GM18526 (cell line): ENCODE measurements around the gene DCBLD2.

ENCODE experiments used
- POLR2A ChIP-seq: IDR thresholded peaks from 3 replicates; pipeline ENCODE4 v1.6.1; 2011; ENCODE audit not compliant: insufficient read length; ENCODE audit errors: extremely low read depth

The DCBLD2 gene

DNA sequence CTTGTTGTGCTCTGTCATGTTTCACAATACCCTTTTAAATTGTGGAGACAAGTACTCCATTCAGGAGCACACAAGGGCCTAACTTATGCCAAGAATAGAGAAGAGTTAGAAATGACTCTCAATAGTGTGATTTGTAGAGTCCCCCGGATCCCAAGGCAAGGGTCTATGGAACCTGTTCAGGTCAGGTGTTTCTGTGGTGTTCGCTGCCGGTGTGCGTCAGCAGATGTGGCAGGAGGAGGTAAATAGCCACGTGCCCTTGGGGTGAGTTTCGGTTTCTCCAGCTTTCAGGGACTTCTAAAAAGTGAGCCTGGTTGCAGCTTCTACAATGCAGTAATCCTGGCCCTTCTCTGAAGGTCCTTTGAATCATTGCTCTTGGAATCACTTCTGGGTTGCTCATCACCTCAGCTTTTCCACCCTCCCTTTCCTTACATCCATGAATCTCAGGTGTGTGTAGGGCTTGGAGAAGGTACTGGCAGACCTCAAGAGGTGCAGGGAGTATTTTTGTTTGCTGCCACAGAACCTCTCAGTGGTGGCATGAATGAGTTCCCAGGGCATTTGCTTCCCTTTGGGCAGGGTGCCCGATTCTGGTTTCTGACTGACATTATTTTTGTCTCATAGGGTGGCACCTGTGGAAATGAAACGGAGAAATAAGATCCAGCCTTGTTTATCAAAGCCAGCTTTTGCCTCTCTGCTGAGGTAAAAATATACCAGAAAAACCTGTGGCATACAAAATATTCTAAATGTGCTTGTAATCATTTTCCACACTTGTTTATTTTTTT lies 131.0 kb downstream of the DCBLD2 start:
- no peak for TF ChIP-seq POLR2A

- no peak for TF ChIP-seq POLR2A
These were observed 132.0 kb downstream of the DCBLD2 start for GRCh38 chr3:98769448-98769847.

DNA sequence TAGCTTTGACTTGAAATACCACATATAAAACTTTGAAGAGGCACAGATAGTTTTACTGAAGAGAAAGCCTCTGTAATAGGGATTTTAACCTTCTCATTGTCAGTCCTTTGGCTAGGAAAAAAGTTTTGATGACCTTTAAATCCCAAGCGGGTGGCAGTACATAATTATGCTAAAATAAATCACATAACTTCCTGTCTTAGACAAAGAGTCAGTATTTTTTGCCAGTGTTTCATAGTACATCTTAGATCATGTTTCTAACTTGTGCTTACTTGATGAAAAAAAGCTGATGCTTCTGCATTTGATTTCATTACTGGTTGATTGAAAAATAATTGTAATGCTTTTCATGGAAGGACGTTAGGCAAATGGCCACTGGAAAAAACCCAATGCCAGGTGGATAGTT lies 132.5 kb downstream of the DCBLD2 start:
- no peak for TF ChIP-seq POLR2A

GRCh38 chr3:98766924-98767323 lies 134.6 kb downstream of the DCBLD2 start:
- TF ChIP-seq POLR2A: no peak

GRCh38 chr3:98765721-98766120 lies 135.8 kb downstream of the DCBLD2 start:
- no peak for TF ChIP-seq POLR2A

- TF ChIP-seq POLR2A: no peak
These were observed 137.0 kb downstream of the DCBLD2 start for GRCh38 chr3:98764472-98764884.

- TF ChIP-seq POLR2A: no peak
These were observed 137.6 kb downstream of the DCBLD2 start for GRCh38 chr3:98763819-98764418.

DNA sequence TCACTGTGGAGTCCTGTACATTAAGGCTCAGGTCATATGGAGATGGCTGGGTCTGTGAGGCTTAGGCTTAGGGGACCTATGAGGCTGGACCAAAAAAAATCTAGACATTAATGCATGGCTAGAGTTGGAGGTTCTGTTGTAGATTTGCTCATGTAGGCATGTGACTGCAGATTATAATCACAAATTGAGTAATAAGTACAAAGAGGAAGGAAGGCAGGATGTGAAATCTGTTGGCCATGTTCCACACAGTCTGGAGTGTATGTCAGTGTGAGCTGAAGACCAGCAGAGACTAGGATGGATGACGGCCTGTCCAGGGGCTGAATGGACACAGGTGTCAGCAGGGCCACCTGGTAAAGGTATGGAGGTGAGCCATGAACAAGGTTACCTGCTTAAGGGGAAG lies 138.4 kb downstream of the DCBLD2 start, which contains the start of gene ST3GAL6:
Gene ST3GAL6, plus strand, starts transcription at position 265 of the 400 bp plus-strand sequence. CDS start 5,101 bp downstream, outside the sequence.
- TF ChIP-seq POLR2A: no peak

DNA sequence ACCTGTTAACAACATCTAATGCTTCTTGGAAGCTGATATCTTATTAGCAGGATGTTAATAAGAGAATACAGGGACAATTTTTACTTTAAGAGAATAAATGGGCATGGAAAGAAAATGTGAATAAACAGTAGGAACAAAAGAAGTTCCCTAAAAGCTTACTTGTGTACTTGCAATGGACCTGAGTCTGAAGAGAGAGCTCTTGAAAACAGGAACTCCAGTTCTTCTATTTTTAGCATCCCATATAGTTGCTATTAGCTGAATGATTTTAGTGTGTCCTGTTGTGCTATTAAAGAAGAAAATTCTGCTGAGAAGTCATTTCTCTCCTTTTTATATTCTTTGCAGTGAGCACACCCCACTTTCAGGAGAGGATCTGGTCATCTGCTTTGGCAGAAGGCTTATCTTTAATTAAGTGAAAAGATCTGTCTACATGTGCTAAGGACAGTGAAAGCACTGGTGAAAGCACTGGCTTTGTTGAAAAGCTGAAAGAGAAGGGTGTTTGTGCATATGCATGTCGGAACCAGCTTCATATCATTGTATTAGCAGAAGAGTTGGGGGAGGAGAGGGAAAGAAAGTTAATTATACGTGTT lies 139.8 kb downstream of the DCBLD2 start:
- TF ChIP-seq POLR2A: no peak

DNA sequence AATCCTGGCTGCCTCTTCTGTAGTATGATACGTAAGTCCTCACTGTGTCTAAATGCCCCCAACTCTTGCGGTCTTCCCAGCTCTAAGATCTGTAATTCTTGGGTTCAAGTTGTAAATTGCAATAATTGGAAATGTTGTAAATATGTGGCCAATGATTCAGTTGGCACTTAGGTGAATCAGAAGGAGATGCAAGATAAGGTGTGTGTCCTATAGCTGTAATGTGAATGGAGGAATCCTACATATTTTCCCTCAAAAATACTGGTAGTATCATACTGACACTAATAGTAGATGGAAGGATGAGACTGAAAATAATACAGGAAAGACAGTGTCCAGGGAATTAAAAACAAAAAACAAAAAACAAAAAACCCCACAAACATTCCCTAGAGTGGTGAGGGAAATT lies 141.9 kb downstream of the DCBLD2 start:
- TF ChIP-seq POLR2A: no peak

DNA sequence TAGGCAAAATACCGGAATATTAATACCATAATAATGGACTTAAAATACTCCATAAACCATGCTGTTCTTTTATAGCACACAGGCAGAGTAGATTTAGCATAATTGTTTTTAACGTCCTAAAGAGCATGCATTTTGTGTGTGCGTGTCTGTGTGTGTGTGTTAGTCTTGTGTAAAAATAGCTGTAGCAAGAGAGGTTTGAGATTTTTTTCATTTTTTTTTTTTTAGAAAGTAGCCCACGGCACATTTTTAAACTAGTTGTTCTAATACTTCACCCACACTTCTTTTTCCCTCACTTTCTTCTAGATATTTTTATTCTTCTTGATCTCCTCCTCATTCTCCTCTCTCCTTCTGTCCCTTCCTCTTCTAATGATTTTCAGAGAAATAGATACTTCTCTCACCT lies 145.9 kb downstream of the DCBLD2 start:
- no peak for TF ChIP-seq POLR2A

- TF ChIP-seq POLR2A: no peak
These were observed 147.0 kb downstream of the DCBLD2 start for GRCh38 chr3:98754483-98754882.

GRCh38 chr3:98750276-98750919 lies 151.1 kb downstream of the DCBLD2 start:
- no peak for TF ChIP-seq POLR2A

DNA sequence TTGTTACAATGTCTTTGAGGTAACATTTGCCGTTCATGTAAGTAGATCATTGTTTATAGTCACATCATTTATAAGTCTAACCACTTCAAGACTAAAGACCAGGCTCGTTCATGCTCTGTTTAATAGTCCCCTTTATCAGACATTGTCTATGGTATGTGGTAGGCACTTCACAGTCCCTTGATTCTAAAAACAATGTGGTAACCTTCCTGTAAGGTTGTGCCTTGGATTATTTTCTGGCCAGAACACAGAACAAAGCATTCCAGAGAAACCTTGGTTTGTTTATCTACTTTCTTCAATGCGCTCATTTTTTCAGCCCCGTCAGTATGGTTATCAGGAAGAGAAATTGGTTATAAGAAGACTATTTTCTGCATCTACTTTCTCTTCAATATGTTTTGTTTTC lies 154.6 kb downstream of the DCBLD2 start:
- TF ChIP-seq POLR2A: no peak

GRCh38 chr3:98746122-98746521 lies 155.4 kb downstream of the DCBLD2 start:
- no peak for TF ChIP-seq POLR2A
